ENCODE measurements around the gene PAPSS2. TPM values are rescaled to one million over a fixed set of nuclear protein-coding genes. Genes with fewer than 3 reads are reported as not detected.
A peak's percentile ranks its signal among the peaks of the same experiment; 100 is the strongest.

PAPSS2 gene
- total RNA-seq, 1 experiment from 2014 or later: 40.4 TPM

DNA sequence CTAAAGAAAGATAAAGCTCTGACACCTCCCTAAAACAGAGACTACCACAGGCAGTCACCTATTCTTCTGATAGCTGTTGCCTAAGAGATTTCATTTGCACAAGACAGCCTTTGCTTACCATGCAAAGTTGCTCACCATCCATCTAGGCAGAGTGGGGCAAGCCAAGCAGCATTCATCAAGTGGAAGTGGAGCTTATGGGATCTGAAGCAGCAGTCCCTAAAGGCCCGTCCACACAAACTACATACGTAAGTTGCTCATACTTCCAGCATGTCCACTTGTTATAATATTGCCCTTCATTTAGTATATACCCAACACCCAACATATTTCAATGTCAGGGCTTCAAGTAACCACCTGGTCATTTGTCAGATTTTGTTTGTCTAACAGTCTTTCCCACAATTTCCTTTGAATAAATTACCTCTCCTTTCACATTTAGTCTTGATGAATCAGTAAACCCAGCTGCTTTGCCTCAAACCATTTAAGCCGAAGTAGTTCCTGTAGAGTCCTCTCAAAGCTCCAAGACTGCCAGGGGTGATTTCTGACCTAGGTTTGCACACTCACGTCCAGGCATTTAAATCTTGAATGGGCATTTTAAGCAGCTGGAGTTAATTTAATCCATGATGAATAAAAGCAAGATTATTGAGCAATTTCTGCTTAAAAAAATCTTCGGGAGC, 90.5 kb downstream of the PAPSS2 start:
- DNase-seq (ENCODE audit: low spot score): peak; percentile 67

DNA sequence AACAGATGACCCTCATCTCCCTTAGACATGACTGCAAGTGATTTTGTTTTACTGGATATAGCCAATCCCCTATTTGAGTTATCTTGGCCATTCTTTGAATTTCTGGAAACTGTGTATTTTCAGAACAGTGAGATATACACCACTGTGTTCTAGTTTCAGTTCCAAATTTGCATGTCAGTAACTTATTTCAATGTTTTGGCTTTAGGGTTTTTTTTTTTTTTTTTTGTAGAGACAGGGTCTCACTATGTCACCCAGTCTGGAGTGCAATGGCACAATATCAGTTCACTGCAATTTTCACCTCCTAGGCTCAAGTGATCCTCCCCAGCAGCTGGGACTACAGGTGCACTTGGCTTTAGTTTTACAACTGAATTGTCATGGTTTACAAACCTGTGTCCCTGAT, 91.1 kb downstream of the PAPSS2 start:
- no peak for DNase-seq (ENCODE audit: low spot score)

- DNase-seq (ENCODE audit: low spot score): no peak
Measured at GRCh38 chr10:87751274-87751673, 91.6 kb downstream of the PAPSS2 start.

GRCh38 chr10:87752566-87752965, 92.9 kb downstream of the PAPSS2 start:
- peak; percentile 41 for DNase-seq (ENCODE audit: low spot score)

- DNase-seq (ENCODE audit: low spot score): no peak
Measured at GRCh38 chr10:87753995-87754866, 94.6 kb downstream of the PAPSS2 start.

GRCh38 chr10:87757685-87758084, 98.0 kb downstream of the PAPSS2 start:
- DNase-seq (ENCODE audit: low spot score): no peak

DNA sequence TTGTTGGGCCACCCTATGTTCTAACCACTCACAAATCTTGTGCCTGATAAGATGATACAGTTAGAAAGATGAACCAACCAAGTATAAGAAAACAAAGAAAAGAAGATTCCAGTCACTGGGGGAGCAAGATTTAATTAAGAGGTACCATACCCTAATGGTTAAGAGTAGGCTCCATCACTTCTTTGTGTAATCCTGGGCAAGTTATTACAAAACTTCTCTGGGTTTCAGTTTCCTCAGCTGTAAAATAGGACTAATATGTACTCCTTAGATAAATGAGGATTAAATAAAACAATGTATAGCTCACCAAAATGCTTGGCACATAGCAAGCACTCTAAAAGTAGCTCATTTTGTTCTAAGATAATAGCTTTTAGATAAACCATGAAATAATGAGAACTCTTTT, 99.9 kb downstream of the PAPSS2 start:
- no peak for DNase-seq (ENCODE audit: low spot score)

GRCh38 chr10:87760195-87760905, 100.7 kb downstream of the PAPSS2 start:
- no peak for DNase-seq (ENCODE audit: low spot score)

DNA sequence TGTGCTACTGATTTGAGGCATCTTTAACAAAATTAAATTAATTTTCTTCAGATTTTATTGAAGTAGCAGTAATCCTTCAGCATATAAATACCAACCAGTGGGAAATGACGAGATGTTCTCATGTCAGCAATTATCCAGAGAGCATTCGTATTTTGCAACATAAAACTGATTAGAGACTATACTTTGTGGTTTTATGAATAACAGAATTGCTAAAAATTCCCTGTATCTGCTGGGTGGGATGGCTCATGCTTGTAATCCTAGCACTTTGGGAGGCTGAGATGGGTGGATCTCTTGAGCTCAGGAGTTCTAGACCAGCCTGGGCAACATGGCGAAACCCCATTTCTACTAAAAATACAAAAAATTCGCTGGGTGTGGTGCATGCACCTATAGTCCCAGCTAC, 101.5 kb downstream of the PAPSS2 start:
- DNase-seq (ENCODE audit: low spot score): no peak

DNA sequence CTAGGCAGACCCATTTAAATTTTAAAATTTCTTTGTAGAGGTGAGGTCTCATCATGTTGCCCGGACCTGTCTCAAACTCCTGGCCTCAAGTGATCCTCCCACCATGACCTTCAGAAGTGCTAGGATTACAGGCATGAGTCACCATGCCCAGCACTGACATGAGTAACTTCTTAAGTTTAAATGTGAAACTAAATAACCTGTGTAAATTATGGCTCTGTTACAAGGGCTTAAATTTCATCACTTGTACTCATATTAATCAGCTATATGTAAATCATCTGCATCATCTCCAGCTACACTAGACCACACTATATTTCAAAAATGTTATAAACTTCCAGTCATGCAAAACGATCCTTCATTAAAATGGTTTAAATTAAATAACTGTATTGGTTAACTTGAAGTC, 102.2 kb downstream of the PAPSS2 start:
- peak; percentile 72 for DNase-seq (ENCODE audit: low spot score)

- no peak for DNase-seq (ENCODE audit: low spot score)
Measured at GRCh38 chr10:87763086-87763861, 103.6 kb downstream of the PAPSS2 start.

- no peak for DNase-seq (ENCODE audit: low spot score)
Measured at GRCh38 chr10:87764072-87764934, 104.6 kb downstream of the PAPSS2 start.

DNA sequence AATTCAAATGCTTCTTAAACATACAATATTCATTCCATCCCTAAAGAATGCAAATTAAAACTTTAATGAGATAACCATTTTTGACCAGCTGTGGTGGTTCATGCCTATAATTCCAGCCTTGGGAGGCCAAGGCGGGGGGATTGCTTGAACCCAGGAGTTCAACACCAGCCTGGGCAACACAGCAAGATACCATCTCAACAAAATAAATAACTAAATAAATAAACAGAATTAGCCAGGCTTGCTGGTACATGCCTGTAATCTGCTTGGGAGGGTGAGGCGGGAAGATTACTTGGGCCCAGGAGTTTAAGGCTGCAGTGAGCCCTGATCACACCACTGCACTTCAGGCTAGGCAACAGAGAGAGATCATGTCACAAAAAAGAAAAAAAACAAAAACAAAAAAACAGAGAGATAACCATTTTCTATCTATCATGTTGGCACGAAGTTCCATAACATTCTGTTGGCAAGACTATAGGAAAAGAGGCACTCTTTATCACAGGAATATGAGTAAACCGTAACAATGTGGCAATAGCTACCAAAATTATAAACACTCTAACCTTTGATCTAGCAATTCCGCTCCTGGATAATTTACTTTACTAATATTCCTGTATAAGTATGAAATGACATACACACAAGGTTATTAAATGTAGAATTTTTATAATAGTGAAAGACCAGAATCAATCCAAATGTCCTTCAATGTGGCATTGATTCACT, 106.1 kb downstream of the PAPSS2 start:
- no peak for DNase-seq (ENCODE audit: low spot score)

DNA sequence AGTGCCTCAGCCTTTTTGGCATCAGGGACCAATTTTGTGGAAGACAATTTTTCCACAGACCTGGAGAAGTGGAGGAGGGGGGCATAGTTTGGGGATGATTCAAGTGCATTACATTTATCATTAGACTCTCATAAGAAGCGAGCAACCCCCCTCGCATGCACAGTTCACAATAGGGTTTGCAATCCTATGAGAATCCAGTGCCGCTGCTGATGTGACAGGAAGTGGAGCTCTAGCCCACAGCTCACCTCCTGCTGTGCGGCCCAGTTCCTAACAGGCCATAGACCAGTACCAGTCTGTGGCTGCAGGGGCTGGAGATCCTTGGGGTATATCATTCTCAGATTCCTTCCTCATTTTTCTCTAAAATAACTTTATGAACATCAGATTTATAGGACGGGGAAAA, 107.6 kb downstream of the PAPSS2 start:
- peak; percentile 90 for DNase-seq (ENCODE audit: low spot score)

DNA sequence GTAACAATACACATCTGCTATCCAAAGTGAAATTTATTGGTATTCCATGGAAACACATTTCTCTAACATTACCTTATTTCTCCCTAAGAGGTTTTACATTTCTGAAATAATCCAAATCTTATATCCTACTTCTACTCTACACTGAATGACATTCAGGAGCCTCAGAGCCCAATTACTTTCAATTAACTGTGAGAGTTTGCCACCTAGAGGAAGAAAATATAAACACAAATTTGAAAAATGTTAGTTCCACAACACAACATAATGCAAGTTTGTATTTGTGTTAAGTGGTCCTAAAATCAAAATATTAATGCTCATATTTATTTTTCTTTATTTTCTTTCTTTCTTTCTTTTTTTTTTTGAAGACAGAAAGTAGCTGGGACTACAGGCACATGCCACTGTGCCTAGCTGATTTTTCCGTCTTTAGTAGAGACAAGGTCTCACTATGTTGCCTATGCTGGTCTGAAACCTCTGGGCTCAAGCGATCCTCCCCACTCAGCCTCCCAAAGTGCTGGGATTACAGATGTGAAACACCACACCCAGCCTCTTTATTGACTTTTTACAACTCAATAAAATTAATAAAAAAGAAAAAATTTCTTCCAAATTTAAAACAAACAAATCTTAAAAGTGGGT, 112.3 kb downstream of the PAPSS2 start:
- DNase-seq (ENCODE audit: low spot score): peak; percentile 32

DNA sequence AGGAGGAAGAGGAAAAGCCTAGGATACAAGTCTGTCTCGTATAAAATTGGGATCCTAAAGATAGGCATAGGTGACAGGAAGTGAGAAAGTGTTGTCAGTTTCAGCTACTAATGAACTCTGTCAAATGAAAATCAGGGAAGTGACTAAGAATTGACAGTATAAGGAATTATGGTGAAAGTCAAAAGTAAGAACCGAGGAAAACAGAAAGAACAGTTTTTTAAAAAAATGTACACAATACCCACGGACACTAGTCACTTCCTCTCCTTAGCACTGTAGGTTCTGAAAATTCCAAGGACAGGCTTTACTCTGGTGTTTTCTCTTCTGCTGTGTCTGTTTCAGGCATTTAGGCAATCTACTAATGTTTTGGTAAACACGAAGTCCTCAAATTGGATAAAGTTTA, 116.1 kb downstream of the PAPSS2 start:
- peak; percentile 4 for DNase-seq (ENCODE audit: low spot score)

GRCh38 chr10:87776328-87776727, 116.7 kb downstream of the PAPSS2 start:
- no peak for DNase-seq (ENCODE audit: low spot score)

GRCh38 chr10:87781545-87781944, 121.9 kb downstream of the PAPSS2 start:
- no peak for DNase-seq (ENCODE audit: low spot score)

DNA sequence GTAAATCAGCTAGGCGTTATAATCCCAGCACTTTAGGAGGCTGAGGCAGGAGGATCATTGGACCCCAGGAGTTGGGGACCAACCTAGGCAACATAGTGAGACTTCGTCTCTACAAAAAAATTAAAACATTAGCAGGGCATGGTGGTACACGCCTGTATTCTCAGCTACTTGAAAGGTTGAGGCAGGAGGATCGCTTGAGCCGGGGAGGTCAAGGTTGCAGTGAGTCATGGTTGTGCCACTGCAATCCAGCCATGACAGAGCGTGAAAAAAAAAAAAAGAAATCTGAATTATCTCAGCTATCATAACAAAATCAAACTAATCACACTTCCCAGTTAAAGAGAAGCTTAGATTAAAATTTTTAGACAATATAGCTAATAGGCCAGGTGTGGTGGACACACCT, 123.0 kb downstream of the PAPSS2 start:
- no peak for DNase-seq (ENCODE audit: low spot score)

- no peak for DNase-seq (ENCODE audit: low spot score)
Measured at GRCh38 chr10:87786421-87786820, 126.7 kb downstream of the PAPSS2 start.

All from A172 (cell line).